Measurements from ENCODE around the gene GLIS2.

DNA sequence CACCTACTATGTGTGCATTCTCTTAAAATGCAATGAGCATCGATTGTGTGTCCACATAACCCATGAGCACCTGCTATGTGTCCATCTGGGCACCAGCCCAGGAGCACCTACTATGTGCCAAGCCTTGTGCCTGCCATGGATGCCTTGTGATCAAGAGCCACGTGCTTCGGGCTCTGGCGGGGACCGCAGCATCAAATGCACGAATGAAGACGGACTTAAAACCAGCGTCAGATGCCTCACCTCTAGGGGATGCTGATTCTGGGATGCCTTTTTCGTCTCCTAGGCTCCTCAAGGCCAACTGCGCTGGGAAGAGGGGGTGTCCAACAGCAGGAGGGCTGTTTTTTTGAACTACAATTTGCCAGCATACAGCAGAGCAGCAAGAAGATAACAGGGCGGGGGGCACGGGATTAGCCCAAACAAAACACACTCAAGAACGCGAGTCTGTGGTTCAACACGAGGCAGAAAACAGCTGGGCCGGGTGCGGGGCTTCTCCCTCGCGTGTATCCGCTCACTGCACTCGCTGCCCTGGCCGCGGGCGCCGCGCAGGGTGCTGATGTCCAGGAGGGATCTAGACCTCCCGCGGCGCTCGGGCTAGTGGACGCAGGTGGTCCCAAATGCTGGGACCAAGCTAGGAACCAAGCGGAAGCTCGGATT, 1.2 kb upstream of the GLIS2 start:
- TF ChIP-seq, protein P1, sequence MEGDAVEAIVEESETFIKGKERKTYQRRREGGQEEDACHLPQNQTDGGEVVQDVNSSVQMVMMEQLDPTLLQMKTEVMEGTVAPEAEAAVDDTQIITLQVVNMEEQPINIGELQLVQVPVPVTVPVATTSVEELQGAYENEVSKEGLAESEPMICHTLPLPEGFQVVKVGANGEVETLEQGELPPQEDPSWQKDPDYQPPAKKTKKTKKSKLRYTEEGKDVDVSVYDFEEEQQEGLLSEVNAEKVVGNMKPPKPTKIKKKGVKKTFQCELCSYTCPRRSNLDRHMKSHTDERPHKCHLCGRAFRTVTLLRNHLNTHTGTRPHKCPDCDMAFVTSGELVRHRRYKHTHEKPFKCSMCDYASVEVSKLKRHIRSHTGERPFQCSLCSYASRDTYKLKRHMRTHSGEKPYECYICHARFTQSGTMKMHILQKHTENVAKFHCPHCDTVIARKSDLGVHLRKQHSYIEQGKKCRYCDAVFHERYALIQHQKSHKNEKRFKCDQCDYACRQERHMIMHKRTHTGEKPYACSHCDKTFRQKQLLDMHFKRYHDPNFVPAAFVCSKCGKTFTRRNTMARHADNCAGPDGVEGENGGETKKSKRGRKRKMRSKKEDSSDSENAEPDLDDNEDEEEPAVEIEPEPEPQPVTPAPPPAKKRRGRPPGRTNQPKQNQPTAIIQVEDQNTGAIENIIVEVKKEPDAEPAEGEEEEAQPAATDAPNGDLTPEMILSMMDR (IDR thresholded peaks at IDR 0.05; ENCODE audit: low read depth, low read length), result no peak
- no peak for TF ChIP-seq POLR2A (IDR thresholded peaks at IDR 0.05; ENCODE audit: extremely low read depth, insufficient read length)
